Fibroblast of peridontal ligament (primary cell): Measurements from ENCODE around the gene SLC25A44.

Experiments used
- DNase-seq: peaks from one replicate; pipeline ENCODE4 v3.0.0-alpha.2; 2010; ENCODE audit errors: extremely low read depth

SLC25A44 gene

GRCh38 chr1:156193488-156194299 lies at the start of gene SLC25A44:
SLC25A44 (plus strand) TSS chr1:156194104; CDS start chr1:156199848, 5,744 bp downstream.
- peak; percentile 100 for DNase-seq

- no peak for DNase-seq
Observed at GRCh38 chr1:156144742-156145141, 49.2 kb upstream of the SLC25A44 start.

GRCh38 chr1:156145650-156146019 lies 48.3 kb upstream of the SLC25A44 start:
- DNase-seq: no peak

- DNase-seq: peak; percentile 97
Observed at GRCh38 chr1:156146020-156146768, 47.7 kb upstream of the SLC25A44 start.

- peak; percentile 51 for DNase-seq
Observed at GRCh38 chr1:156146769-156147405, 47.0 kb upstream of the SLC25A44 start.

GRCh38 chr1:156148216-156148615 lies 45.7 kb upstream of the SLC25A44 start:
- no peak for DNase-seq

- DNase-seq: no peak
Observed at GRCh38 chr1:156149374-156150332, 44.3 kb upstream of the SLC25A44 start.

- no peak for DNase-seq
Observed at GRCh38 chr1:156150333-156151011, 43.4 kb upstream of the SLC25A44 start.

GRCh38 chr1:156151093-156151688 lies 42.7 kb upstream of the SLC25A44 start:
- DNase-seq: peak; percentile 58

- no peak for DNase-seq
Observed at GRCh38 chr1:156152628-156153027, 41.3 kb upstream of the SLC25A44 start.

GRCh38 chr1:156153362-156153761 lies 40.5 kb upstream of the SLC25A44 start, which contains the start of gene SEMA4A:
SEMA4A (plus strand) TSS chr1:156153585; CDS start chr1:156154579, 994 bp downstream.
- DNase-seq: no peak

- DNase-seq: no peak
Observed at GRCh38 chr1:156154317-156154749, 39.6 kb upstream of the SLC25A44 start.

GRCh38 chr1:156155756-156156510 lies 38.0 kb upstream of the SLC25A44 start:
- no peak for DNase-seq

GRCh38 chr1:156157506-156157905 lies 36.4 kb upstream of the SLC25A44 start:
- DNase-seq: no peak

- DNase-seq: no peak
Observed at GRCh38 chr1:156157966-156158365, 35.9 kb upstream of the SLC25A44 start.

GRCh38 chr1:156160000-156160742 lies 33.7 kb upstream of the SLC25A44 start:
- DNase-seq: no peak

- DNase-seq: peak; percentile 48
Observed at GRCh38 chr1:156160743-156161171, 33.1 kb upstream of the SLC25A44 start.

- DNase-seq: no peak
Observed at GRCh38 chr1:156162430-156163037, 31.4 kb upstream of the SLC25A44 start.
